HL-60 (cell line): ENCODE measurements around the gene HSD17B1.

ENCODE experiments used
- DNase-seq, 2 experiments: peaks; one replicate each; pipeline ENCODE4 v3.0.0-alpha.2; 2010 to 2020; ENCODE audit warnings: low read depth in 1 of 2, low spot score in 1 of 2
- H3K27ac ChIP-seq: fragments of 250-450 bp; sonication (Bioruptor Pico); replicated peaks from 2 replicates; pipeline ENCODE4 v1.5.1; 2020; ENCODE audit warnings: mild to moderate bottlenecking, moderate library complexity
- H3K27me3 ChIP-seq: fragments of 250-450 bp; sonication (Bioruptor Pico); 2 replicates; pipeline ENCODE4 v1.5.1; 2021; ENCODE audit warnings: mild to moderate bottlenecking, moderate library complexity; ENCODE audit not compliant: insufficient read depth, poor library complexity, severe bottlenecking
- H3K4me3 ChIP-seq: replicated peaks from 2 replicates; pipeline ENCODE4 v1.5.1; 2011; ENCODE audit warnings: mild to moderate bottlenecking, control low read depth, low read length; ENCODE audit not compliant: insufficient read depth
- CTCF ChIP-seq: IDR thresholded peaks from one replicate; pipeline ENCODE4 v1.5.1; 2011; ENCODE audit warnings: low read length, control low read depth, inconsistent platforms; ENCODE audit not compliant: insufficient read depth
- GABPA ChIP-seq: IDR thresholded peaks from 2 replicates; pipeline ENCODE4 v1.6.1; 2012; ENCODE audit warnings: low read depth
- POLR2AphosphoS5 ChIP-seq: IDR thresholded peaks from 2 replicates; pipeline ENCODE4 v1.6.1; 2012; ENCODE audit warnings: low read depth
- REST ChIP-seq: IDR thresholded peaks from 2 replicates; pipeline ENCODE4 v1.6.1; 2012; ENCODE audit warnings: low read depth; ENCODE audit not compliant: insufficient replicate concordance
- SPI1 ChIP-seq: IDR thresholded peaks from 2 replicates; pipeline ENCODE4 v1.6.1; 2012; ENCODE audit warnings: low read depth, mild to moderate bottlenecking, borderline replicate concordance

HSD17B1 gene

GRCh38 chr17:42571435-42572225 is 18.9 kb downstream of the HSD17B1 start:
- H3K27ac ChIP-seq, result no peak overlapping the region
- H3K27me3 ChIP-seq, result no peaks in the 10 kb centered on the region
- DNase-seq, result no peak
- TF ChIP-seq CTCF (no peak), POLR2AphosphoS5 (no peak), SPI1 (no peak)
- H3K4me3 ChIP-seq, result no peak overlapping the region

DNA sequence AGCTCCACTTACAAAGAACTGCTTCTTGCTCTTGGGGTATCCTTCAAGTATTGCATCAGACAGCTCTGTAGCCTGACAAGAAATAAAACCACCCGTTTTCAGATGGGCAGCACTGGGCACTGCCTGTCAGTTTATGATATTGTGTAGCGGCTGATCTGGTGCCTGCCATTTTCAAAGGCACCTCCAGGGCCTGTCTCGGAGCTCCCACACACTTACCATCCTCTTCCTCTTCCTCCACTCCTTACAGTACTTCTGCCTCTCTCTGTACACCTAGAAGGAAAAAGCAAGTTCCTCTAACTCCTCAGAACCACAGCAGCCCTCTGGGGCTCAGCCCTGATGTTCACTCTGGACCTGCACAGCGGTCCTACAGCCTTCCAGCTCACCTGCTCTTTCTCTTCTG is 20.4 kb downstream of the HSD17B1 start:
- DNase-seq, result peak in 1 of 2 experiments; percentile 52
- Histone ChIP-seq H3K27ac (no peak overlapping the region), H3K4me3 (no peak overlapping the region), H3K27me3 (no peaks in the 10 kb centered on the region)
- peak; percentile 20; the same call in 1 of the 2 replicates for TF ChIP-seq SPI1
- no peak for TF ChIP-seq REST

DNA sequence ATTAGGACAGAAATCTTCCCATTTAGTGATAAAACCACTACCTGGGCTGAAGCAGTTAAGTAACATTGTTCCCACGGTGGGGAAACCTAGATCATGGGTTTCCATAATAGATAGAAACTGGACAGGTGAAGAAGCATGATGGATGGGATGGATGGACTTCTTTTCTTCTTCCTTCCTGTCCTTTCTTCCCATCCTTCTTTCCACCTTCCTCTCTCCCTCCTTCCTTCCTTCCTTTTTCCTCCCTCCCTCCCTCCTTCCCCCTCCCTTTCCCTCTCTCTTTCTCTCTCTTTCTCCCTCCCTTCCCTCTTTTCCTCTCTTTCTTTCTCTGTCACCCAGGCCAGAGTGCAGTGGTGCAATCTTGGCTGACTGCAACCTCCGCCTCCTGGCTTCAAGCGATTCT is 21.7 kb downstream of the HSD17B1 start:
- no peak for DNase-seq
- Histone ChIP-seq H3K4me3 (no peak overlapping the region), H3K27me3 (no peaks in the 10 kb centered on the region), H3K27ac (no peak overlapping the region)
- TF ChIP-seq POLR2AphosphoS5 (no peak), GABPA (no peak)

DNA sequence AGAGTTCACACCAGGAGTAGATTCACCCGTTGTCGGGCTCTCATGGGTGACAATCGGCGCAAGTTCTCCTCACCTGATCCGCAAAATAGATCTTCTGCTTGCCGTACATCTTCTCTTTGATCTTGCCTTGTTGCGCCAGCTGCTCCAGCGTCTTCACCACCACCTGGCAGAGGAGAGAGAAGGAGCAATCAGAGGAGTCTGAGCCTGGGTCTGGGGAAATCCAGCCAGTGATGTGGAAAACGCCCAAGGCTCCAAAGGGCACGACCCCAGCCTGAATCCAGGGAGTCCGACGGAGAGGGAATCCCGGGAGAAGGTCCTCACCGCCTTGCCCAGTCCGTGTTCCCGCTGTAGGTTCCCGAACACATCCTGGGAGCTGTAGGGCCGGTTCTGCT is 24.4 kb downstream of the HSD17B1 start:
- H3K27ac ChIP-seq, result peak overlapping the region; percentile 94
- DNase-seq, result no peak
- peak overlapping the region; percentile 92 for H3K4me3 ChIP-seq
- TF ChIP-seq CTCF (no peak), POLR2AphosphoS5 (no peak; the same call in 1 of the 2 replicates), REST (no peak), GABPA (no peak), SPI1 (no peak)
- H3K27me3 ChIP-seq, result no peaks in the 10 kb centered on the region

DNA sequence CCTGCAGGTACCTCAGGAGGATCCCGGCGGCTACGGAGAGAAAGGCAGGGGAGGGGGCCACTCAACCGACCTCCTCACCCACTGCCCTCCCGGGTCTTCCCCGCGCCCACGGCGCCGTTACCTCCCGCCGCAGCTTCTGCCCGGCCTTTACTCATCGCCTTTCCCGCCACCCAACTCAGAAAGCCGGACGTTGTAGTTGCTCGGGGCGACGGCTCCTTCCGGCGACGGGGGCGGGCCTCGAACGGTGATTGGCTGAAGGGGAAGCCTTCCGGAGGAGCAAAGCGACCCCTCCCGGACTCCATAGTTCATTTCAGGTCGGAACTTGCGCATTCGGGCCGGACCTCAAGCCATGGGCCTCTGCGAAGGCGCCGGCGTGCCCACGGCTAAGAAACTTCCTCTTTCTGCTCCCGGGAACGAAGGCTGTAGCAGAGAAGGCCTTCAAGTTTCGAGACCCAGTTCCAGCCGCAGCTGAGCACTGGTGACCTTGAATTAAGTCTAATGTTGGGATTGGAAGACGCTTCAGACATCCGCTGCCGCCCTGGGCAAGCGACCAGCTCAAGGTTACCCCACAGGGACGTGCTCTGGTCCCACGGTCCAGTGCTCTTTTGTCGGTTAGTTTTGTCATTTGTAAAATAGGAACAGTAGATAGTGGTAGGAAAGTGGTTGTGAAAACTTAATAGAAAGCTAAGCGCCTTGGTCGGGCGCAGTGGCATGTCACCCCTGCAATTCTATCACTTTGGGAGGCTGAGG is 25.0 kb downstream of the HSD17B1 start, which contains the start of gene PSMC3IP:
PSMC3IP (minus strand) TSS at position 198 of the 750 bp plus-strand sequence; CDS start at position 155, 43 bp downstream.
- H3K27ac ChIP-seq, result peak within 1 kb of the TSS; percentile 94
- H3K27me3 ChIP-seq, result no peaks in the 10 kb centered on the region
- H3K4me3 ChIP-seq, result peak within 1 kb of the TSS; percentile 92
- peak; percentile 91 to 98 for DNase-seq
- TF ChIP-seq SPI1, result no peak
- TF ChIP-seq CTCF, result peak; percentile 3
- TF ChIP-seq POLR2AphosphoS5, result peak; percentile 81
- peak; percentile 93 for TF ChIP-seq GABPA
- TF ChIP-seq REST, result peak; percentile 13
